Ishikawa (cell line): Measurements from ENCODE around the gene CDHR3.

Experiments used
- CEBPB ChIP-seq: IDR thresholded peaks from 2 replicates; pipeline ENCODE4 v1.6.1; 2012
- CREB1 ChIP-seq: IDR thresholded peaks from 2 replicates; pipeline ENCODE4 v1.6.1; 2012; ENCODE audit warnings: low read depth
- EGR1 ChIP-seq: IDR thresholded peaks from 2 replicates; pipeline ENCODE4 v1.6.1; 2012
- EP300 ChIP-seq: IDR thresholded peaks from 2 replicates; pipeline ENCODE4 v1.6.1; 2012; ENCODE audit warnings: borderline replicate concordance
- FOXM1 ChIP-seq: IDR thresholded peaks from 2 replicates; pipeline ENCODE4 v1.6.1; 2012; ENCODE audit warnings: low read depth, borderline replicate concordance
- MAX ChIP-seq: IDR thresholded peaks from 2 replicates; pipeline ENCODE4 v1.6.1; 2012
- NFIC ChIP-seq: IDR thresholded peaks from 2 replicates; pipeline ENCODE4 v1.6.1; 2012
- RAD21 ChIP-seq: IDR thresholded peaks from 2 replicates; pipeline ENCODE4 v1.6.1; 2012; ENCODE audit warnings: low read depth
- REST ChIP-seq: IDR thresholded peaks from 2 replicates; pipeline ENCODE4 v1.6.1; 2012; ENCODE audit warnings: low read depth, mild to moderate bottlenecking
- TAF1 ChIP-seq: IDR thresholded peaks from 2 replicates; pipeline ENCODE4 v1.6.1; 2012; ENCODE audit warnings: low read depth, mild to moderate bottlenecking
- TCF12 ChIP-seq: IDR thresholded peaks from 2 replicates; pipeline ENCODE4 v1.6.1; 2012; ENCODE audit warnings: low read depth
- TEAD4 ChIP-seq: IDR thresholded peaks from 2 replicates; pipeline ENCODE4 v1.6.1; 2012
- YY1 ChIP-seq: IDR thresholded peaks from 2 replicates; pipeline ENCODE4 v1.6.1; 2012; ENCODE audit warnings: low read depth
- ZBTB7A ChIP-seq: IDR thresholded peaks from 2 replicates; pipeline ENCODE4 v1.6.1; 2012; ENCODE audit warnings: low read depth
- TF ChIP-seq, protein P1 (sequence below): IDR thresholded peaks from 2 replicates; pipeline ENCODE4 v1.6.1; 2012

The CDHR3 gene

DNA sequence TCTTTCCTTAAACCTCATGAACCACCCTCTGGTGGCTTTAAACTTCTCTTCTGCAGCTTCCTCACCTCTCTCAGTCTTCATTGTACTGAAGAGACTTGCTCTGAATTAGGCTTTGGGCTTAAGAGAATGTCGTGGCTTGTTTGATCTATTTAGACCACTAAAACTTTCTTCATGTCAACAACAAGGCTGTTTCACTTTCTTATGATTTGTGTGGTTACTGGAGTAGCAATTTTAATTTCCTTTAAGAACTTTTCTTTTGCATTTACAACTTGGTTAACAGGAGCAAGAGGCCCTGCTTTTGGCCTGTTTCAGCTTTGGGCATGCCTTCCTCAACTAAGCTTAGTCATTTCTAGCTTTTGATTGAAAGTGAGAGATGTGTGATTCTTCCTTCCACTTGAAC lies 38.1 kb upstream of the CDHR3 start:
- TF ChIP-seq MAX (no peak), YY1 (no peak), RAD21 (no peak), ZBTB7A (no peak), TAF1 (no peak)

DNA sequence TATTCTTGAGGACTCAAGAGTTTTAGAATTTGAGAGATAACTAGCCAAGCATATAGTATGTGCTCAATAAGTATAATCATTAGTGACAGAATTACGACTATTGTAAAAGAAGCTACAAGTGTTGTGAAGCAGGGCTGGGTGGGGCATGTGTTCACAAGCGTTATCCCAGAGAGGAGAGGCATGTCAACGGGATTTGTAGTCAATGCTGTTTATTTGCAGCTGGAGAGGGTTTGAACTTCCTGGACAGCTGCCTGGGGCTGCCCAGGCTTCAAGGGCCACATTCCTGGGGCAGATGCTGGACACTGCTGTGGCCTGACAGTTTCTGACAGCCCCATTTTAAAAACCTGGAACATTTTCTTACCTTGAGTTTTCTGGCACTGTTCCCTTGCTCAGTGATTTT lies 36.9 kb upstream of the CDHR3 start:
- no peak for TF ChIP-seq MAX
- no peak for TF ChIP-seq RAD21
- TF ChIP-seq EP300, result no peak

DNA sequence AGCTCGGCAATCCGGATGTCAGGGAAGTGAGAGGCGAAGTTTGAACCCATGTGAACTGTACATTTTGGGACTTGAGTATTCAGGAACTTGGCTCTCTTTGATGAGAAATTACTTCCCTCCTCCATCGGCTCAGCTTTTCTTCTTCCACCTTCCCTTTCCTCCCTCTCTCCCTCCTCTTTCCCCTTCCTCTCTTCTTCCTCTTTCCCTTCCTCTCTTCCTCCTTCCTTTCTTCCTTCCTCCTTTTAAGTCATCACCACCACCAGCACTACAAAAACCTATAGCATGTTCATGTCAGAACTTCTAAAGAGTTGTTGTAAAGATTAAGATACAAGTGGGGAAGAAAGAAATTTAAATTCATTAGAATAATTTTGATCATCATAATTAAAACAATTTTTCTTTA lies 31.9 kb upstream of the CDHR3 start:
- TF ChIP-seq REST (no peak), RAD21 (no peak), ZBTB7A (no peak), MAX (no peak), TEAD4 (no peak), TAF1 (no peak), EP300 (no peak), CEBPB (no peak), YY1 (no peak), EGR1 (no peak), NFIC (no peak), FOXM1 (no peak), CREB1 (no peak), TCF12 (no peak)
- TF ChIP-seq, protein P1, sequence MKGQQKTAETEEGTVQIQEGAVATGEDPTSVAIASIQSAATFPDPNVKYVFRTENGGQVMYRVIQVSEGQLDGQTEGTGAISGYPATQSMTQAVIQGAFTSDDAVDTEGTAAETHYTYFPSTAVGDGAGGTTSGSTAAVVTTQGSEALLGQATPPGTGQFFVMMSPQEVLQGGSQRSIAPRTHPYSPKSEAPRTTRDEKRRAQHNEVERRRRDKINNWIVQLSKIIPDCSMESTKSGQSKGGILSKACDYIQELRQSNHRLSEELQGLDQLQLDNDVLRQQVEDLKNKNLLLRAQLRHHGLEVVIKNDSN, result no peak

- TF ChIP-seq CEBPB (no peak), MAX (no peak), FOXM1 (no peak), REST (no peak), RAD21 (no peak), NFIC (no peak), TCF12 (no peak), YY1 (no peak), ZBTB7A (no peak), EP300 (no peak), CREB1 (no peak), TEAD4 (no peak), TAF1 (no peak), EGR1 (no peak)
- TF ChIP-seq, protein P1, result no peak
Measured at GRCh38 chr7:105932835-105933477, 30.1 kb upstream of the CDHR3 start.

DNA sequence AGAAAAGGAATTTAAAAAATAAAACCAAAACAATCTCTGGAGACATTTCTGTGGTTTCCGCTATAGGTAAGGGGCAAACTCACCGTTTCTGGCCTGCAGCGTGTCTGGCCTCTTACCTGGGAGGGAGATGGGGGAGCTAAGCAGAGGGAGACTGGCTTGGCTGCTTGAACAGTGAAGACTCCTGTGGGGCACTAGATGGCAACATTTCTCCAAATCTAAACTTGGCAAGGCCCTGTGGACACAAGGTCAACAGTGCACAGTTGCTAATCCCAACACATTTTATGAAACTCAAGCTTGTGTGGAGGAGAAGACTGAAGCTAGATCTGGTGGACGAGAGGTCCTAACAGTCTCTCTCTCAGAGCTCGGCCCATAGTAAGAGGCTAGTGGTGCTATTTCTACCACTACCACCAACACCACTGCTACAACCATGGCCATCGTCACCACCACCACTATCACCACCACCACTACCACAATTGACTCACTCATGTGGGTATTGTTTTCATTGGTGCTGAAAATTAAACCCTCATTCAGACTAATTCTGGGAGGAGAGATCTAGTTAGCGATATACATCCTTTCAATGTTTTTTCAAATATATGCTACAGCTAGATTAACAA lies 28.4 kb upstream of the CDHR3 start:
- TF ChIP-seq EP300, result no peak
- TF ChIP-seq MAX, result no peak
- no peak for TF ChIP-seq TAF1
- peak; percentile 63 for TF ChIP-seq RAD21
